H9 (cell line): Measurements from ENCODE around the gene KMT2C. TPM values are rescaled to one million over a fixed set of nuclear protein-coding genes. Genes with fewer than 3 reads are reported as not detected.

Experiments
- DNase-seq: peaks from one replicate; pipeline ENCODE4 v3.0.0-alpha.2; 2017
- H2AFZ ChIP-seq: one replicate; pipeline ENCODE4 v1.6.1; 2013; ENCODE audit warnings: mild to moderate bottlenecking, low read length, control low read depth, moderate library complexity
- H2AK5ac ChIP-seq: 2 replicates; pipeline ENCODE4 v1.6.1; 2013; ENCODE audit warnings: low read length, control low read depth, mixed read lengths; ENCODE audit not compliant: insufficient read length
- H2BK120ac ChIP-seq: one replicate; pipeline ENCODE4 v1.6.1; 2013; ENCODE audit warnings: low read depth, mild to moderate bottlenecking, low read length, control low read depth, inconsistent platforms; ENCODE audit not compliant: poor library complexity, severe bottlenecking
- H2BK12ac ChIP-seq: 2 replicates; pipeline ENCODE4 v1.6.1; 2013; ENCODE audit warnings: low read length, control low read depth, mixed read lengths, low read depth; ENCODE audit not compliant: insufficient read length
- H2BK15ac ChIP-seq: 2 replicates; pipeline ENCODE4 v1.6.1; 2013; ENCODE audit warnings: low read depth, low read length, control low read depth
- H2BK20ac ChIP-seq: one replicate; pipeline ENCODE4 v1.6.1; 2013; ENCODE audit warnings: low read depth, mild to moderate bottlenecking, low read length, control low read depth, inconsistent platforms; ENCODE audit not compliant: poor library complexity, severe bottlenecking
- H2BK5ac ChIP-seq: 2 replicates; pipeline ENCODE4 v1.6.1; 2013; ENCODE audit warnings: low read length, control low read depth, mixed read lengths; ENCODE audit not compliant: insufficient read length
- H3K14ac ChIP-seq: 2 replicates; pipeline ENCODE4 v1.6.1; 2013; ENCODE audit warnings: low read length, control low read depth; ENCODE audit not compliant: insufficient read depth
- H3K18ac ChIP-seq: 2 replicates; pipeline ENCODE4 v1.6.1; 2013; ENCODE audit warnings: low read depth, mild to moderate bottlenecking, mixed read lengths, low read length, control low read depth; ENCODE audit not compliant: insufficient read length
- H3K23ac ChIP-seq: 2 replicates; pipeline ENCODE4 v1.6.1; 2013; ENCODE audit warnings: low read length, control low read depth, mixed read lengths, low read depth; ENCODE audit not compliant: insufficient read length
- H3K23me2 ChIP-seq: 2 replicates; pipeline ENCODE4 v1.6.1; 2013; ENCODE audit warnings: low read depth, mild to moderate bottlenecking, mixed read lengths, low read length, control low read depth; ENCODE audit not compliant: insufficient read length, poor library complexity, severe bottlenecking
- H3K27ac ChIP-seq: 2 replicates; pipeline ENCODE4 v1.5.1; 2013; ENCODE audit warnings: low read length, control low read depth, mixed read lengths, low read depth; ENCODE audit not compliant: insufficient read length
- H3K27me3 ChIP-seq: 2 replicates; pipeline ENCODE4 v1.6.1; 2013; ENCODE audit warnings: low read length, control low read depth, inconsistent platforms; ENCODE audit not compliant: insufficient read depth
- H3K4ac ChIP-seq: 2 replicates; pipeline ENCODE4 v1.6.1; 2013; ENCODE audit warnings: low read depth, mild to moderate bottlenecking, control low read depth, inconsistent platforms, low read length, moderate library complexity
- H3K4me1 ChIP-seq: 2 replicates; pipeline ENCODE4 v1.6.1; 2013; ENCODE audit warnings: low read length, control low read depth, inconsistent platforms; ENCODE audit not compliant: insufficient read depth
- H3K4me2 ChIP-seq: 2 replicates; pipeline ENCODE4 v1.6.1; 2013; ENCODE audit warnings: low read length, control low read depth, mixed read lengths; ENCODE audit not compliant: insufficient read length, insufficient read depth
- H3K56ac ChIP-seq: 2 replicates; pipeline ENCODE4 v1.6.1; 2013; ENCODE audit warnings: low read depth, mild to moderate bottlenecking, mixed read lengths, low read length, control low read depth; ENCODE audit not compliant: insufficient read length
- H3K79me1 ChIP-seq: 2 replicates; pipeline ENCODE4 v1.6.1; 2013; ENCODE audit warnings: low read depth, mild to moderate bottlenecking, moderate library complexity, low read length, control low read depth, inconsistent platforms; ENCODE audit not compliant: insufficient read depth, poor library complexity, severe bottlenecking
- H3K79me2 ChIP-seq: 2 replicates; pipeline ENCODE4 v1.6.1; 2013; ENCODE audit warnings: low read length, control low read depth, inconsistent platforms; ENCODE audit not compliant: insufficient read depth
- H3K9ac ChIP-seq: 2 replicates; pipeline ENCODE4 v1.6.1; 2013; ENCODE audit warnings: low read length, control low read depth, mixed read lengths; ENCODE audit not compliant: insufficient read length; ENCODE audit errors: extremely low read depth
- H3K9me3 ChIP-seq: one replicate; pipeline ENCODE4 v1.6.1; 2013; ENCODE audit warnings: low read depth, low read length, inconsistent platforms; ENCODE audit not compliant: control insufficient read depth
- H3T11ph ChIP-seq: one replicate; pipeline ENCODE4 v1.6.1; 2013; ENCODE audit warnings: mild to moderate bottlenecking, low read length, control low read depth, inconsistent platforms
- H4K20me1 ChIP-seq: one replicate; pipeline ENCODE4 v1.6.1; 2013; ENCODE audit not compliant: control insufficient read depth, insufficient read length, insufficient read depth
- H4K5ac ChIP-seq: 2 replicates; pipeline ENCODE4 v1.6.1; 2013; ENCODE audit warnings: low read depth, mild to moderate bottlenecking, mixed read lengths, low read length, control low read depth; ENCODE audit not compliant: insufficient read length
- H4K8ac ChIP-seq: replicated peaks from 2 replicates; pipeline ENCODE4 v1.6.1; 2013; ENCODE audit warnings: low read length, control low read depth, mixed read lengths, low read depth; ENCODE audit not compliant: insufficient read length
- H4K91ac ChIP-seq: 2 replicates; pipeline ENCODE4 v1.6.1; 2013; ENCODE audit warnings: low read depth, mild to moderate bottlenecking, moderate library complexity, mixed read lengths, low read length, control low read depth; ENCODE audit not compliant: insufficient read length
- H3K27ac Mint-ChIP-seq, 3 experiments: 2 replicates in 2 of 3; 3 replicates in 1 of 3; pipeline ENCODE4 v1.8.0; 2020 to 2021; ENCODE audit warnings: mixed read lengths in 3 of 3, mild to moderate bottlenecking in 1 of 3, moderate library complexity in 1 of 3
- H3K27me3 Mint-ChIP-seq: 2 replicates; pipeline ENCODE4 v1.8.0; 2021; ENCODE audit warnings: low read depth, mild to moderate bottlenecking, moderate library complexity, mixed read lengths
- H3K36me3 Mint-ChIP-seq, 3 experiments: 2 replicates in 2 of 3; 3 replicates in 1 of 3; pipeline ENCODE4 v1.8.0; 2020 to 2021; ENCODE audit warnings: low read depth in 3 of 3, mixed read lengths in 3 of 3; ENCODE audit not compliant: insufficient read depth in 1 of 3
- H3K4me1 Mint-ChIP-seq, 2 experiments: 2 replicates each; pipeline ENCODE4 v1.8.0; 2020; ENCODE audit warnings: mixed read lengths in 2 of 2
- H3K4me3 Mint-ChIP-seq, 2 experiments: 2 replicates in 1 of 2; 3 replicates in 1 of 2; pipeline ENCODE4 v1.8.0; 2020 to 2021; ENCODE audit warnings: mild to moderate bottlenecking in 2 of 2, mixed read lengths in 2 of 2, moderate library complexity in 1 of 2
- H3K9me3 Mint-ChIP-seq, 2 experiments: 2 replicates in 1 of 2; 3 replicates in 1 of 2; pipeline ENCODE4 v1.8.0; 2020; ENCODE audit warnings: mild to moderate bottlenecking in 2 of 2, mixed read lengths in 2 of 2, moderate library complexity in 1 of 2
- CTCF ChIP-seq: fragments of 200-600 bp; sonication (generic); conservative IDR thresholded peaks from 3 replicates; pipeline ENCODE4 v1.8.0; 2021; ENCODE audit warnings: antibody characterized with exemption, mild to moderate bottlenecking
- WGBS: extraction: QIAGEN DNeasy Blood & Tissue Kit; methylation state at CpG from one replicate; pipeline ENCODE4 v1.1.7; 2013; ENCODE audit warnings: missing lambda C conversion rate, low lambda C conversion rate, mixed read lengths; ENCODE audit not compliant: insufficient read length; ENCODE audit errors: extremely low coverage; 5-methylcytosine and 5-hydroxymethylcytosine counted together
- total RNA-seq: library from RNA; stranded (reverse); gene quantifications from 2 replicates; pipeline ENCODE4 v1.2.1, GENCODE V29; 2021

Gene KMT2C
- total RNA-seq, 1 experiment from 2014 or later = 32.2 TPM

DNA sequence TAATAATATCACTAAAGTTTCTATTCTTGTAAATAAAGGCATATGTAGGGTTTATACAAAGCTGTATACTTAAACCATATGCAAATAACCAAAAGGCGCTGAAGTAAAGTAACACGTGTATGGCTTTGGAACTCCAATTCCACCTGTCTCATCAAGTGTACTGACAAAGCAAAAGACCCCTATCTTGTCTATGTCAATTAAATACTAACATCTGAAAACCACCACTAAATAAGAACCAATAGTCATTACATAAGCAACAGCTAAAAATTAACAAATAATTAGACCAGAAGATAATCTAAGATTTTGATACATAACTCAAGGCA lies 93.9 kb downstream of the KMT2C start:
- Histone ChIP-seq H2BK120ac (no peak overlapping the region), H3K27ac (no peak overlapping the region), H2AFZ (no peak overlapping the region), H2BK12ac (no peak overlapping the region), H3K4me2 (no peak overlapping the region), H3K9ac (no peak overlapping the region), H2AK5ac (no peak overlapping the region), H2BK20ac (no peak overlapping the region), H4K91ac (no peak overlapping the region), H3K56ac (no peak overlapping the region), H3K23ac (no peak overlapping the region), H3K27me3 (no peaks in the 10 kb centered on the region), H3K9me3 (no peaks in the 10 kb centered on the region), H3T11ph (no peak overlapping the region), H4K20me1 (no peaks in the 10 kb centered on the region), H3K18ac (no peak overlapping the region), H4K8ac (no peak overlapping the region), H2BK15ac (no peak overlapping the region), H3K4ac (no peak overlapping the region), H3K79me2 (no peaks in the 10 kb centered on the region), H3K23me2 (no peaks in the 10 kb centered on the region), H4K5ac (no peak overlapping the region), H3K79me1 (peaks cover 3% of the 10 kb centered on the region), H3K4me1 (no peaks in the 10 kb centered on the region), H3K14ac (no peak overlapping the region), H2BK5ac (no peak overlapping the region)
- DNase-seq = no peak
- peaks cover 0 to 2% (median under 1%) of the 10 kb centered on the region in 3 experiments; a peak in 3 of 7 replicates for H3K36me3 Mint-ChIP-seq
- no peak overlapping the region for H3K27ac Mint-ChIP-seq
- H3K4me3 Mint-ChIP-seq = no peak overlapping the region
- H3K4me1 Mint-ChIP-seq = peaks cover 3 to 8% of the 10 kb centered on the region in 2 experiments
- no CpG with 5 or more reads among the region's 2 CpGs for WGBS
- H3K27me3 Mint-ChIP-seq = no peaks in the 10 kb centered on the region
- TF ChIP-seq CTCF = no peak
- no peaks in the 10 kb centered on the region for H3K9me3 Mint-ChIP-seq
